Effector memory CD8-positive, alpha-beta T cell (primary cell): Measurements from ENCODE around the gene DYNC1I2.
"Not testable (repeated sequence)": the region's sequence is repeated elsewhere in the genome, so short reads cannot be mapped to it uniquely, and the experiment has no call there.

Source experiments
- ATAC-seq: fragments of 150-1000 bp; cut with Tn5 transposase; replicated peaks from 2 replicates; pipeline ENCODE4 v1.10.0; 2021; ENCODE audit warnings: mild to moderate bottlenecking, moderate library complexity
- DNase-seq, 3 experiments: peaks; one replicate each; pipeline ENCODE4 v3.0.0; 2021
- H3K27ac Mint-ChIP-seq, 2 donors: one replicate each; pipeline ENCODE4 v1.8.0; 2022; ENCODE audit warnings: mild to moderate bottlenecking in 2 of 2, mixed read lengths in 2 of 2, moderate library complexity in 2 of 2
- H3K27me3 Mint-ChIP-seq, 2 donors: one replicate each; pipeline ENCODE4 v1.8.0; 2022; ENCODE audit warnings: mixed read lengths in 2 of 2
- H3K36me3 Mint-ChIP-seq: one replicate; pipeline ENCODE4 v1.8.0; 2022; ENCODE audit warnings: mild to moderate bottlenecking, moderate library complexity, mixed read lengths; ENCODE audit not compliant: insufficient read depth
- H3K4me1 Mint-ChIP-seq, 2 donors: one replicate each; pipeline ENCODE4 v1.8.0; 2022; ENCODE audit warnings: low read depth in 2 of 2, mixed read lengths in 2 of 2
- H3K4me3 Mint-ChIP-seq, 2 donors: one replicate each; pipeline ENCODE4 v1.8.0; 2022; ENCODE audit warnings: mild to moderate bottlenecking in 2 of 2, mixed read lengths in 2 of 2, moderate library complexity in 2 of 2
- H3K9me3 Mint-ChIP-seq, 2 donors: one replicate each; pipeline ENCODE4 v1.8.0; 2022; ENCODE audit warnings: mixed read lengths in 2 of 2

DYNC1I2 gene

DNA sequence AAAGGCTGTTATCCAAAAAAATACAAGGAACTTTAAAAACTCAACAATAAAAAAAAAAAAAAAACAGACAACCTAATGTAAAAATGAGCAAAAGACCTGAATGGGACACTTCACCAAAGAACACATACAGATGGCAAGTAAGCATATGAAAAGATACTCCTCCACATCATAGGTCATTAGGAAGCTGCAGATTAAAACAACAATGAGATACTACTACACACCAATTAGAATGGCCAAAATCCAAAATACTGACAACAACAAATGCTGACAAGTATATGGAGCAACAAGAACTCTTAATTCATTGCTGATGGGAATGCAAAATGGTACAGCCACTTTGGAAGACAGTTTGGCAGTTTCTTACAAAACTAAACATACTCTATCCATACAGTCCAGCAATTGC is 84.2 kb downstream of the DYNC1I2 start:
- DNase-seq: no peak
- Mint-ChIP-seq H3K36me3 (peaks cover 4% of the 10 kb centered on the region), H3K9me3 (peaks cover 2 to 16% of the 10 kb centered on the region in 2 donors), H3K27ac (peak overlapping the region in 1 of 2 donors; percentile 10), H3K27me3 (no peaks in the 10 kb centered on the region), H3K4me3 (no peak overlapping the region), H3K4me1 (no peaks in the 10 kb centered on the region)
- ATAC-seq: no peak

DNA sequence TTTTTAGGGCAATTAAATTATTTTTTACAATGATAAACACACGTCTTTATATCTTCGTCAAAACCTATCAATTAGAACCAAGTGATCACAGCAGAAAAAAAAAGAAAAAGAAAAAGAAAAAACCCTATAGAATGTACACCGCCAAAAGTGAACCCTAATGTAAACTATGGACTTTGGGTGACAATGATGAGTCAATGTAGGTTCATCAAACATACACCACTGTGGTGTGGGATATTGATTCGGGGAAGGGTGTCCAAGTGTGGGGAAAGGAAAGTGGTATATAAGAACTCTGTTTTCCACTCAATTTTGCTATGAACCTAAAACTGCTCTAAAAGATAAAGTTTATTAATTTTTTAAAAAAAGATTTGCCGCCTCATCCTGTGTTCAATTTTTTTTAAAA is 85.1 kb downstream of the DYNC1I2 start:
- DNase-seq (no peak), ATAC-seq (no peak)
- no peaks in the 10 kb centered on the region for H3K27me3 Mint-ChIP-seq
- no peaks in the 10 kb centered on the region for H3K4me1 Mint-ChIP-seq
- peaks cover 4% of the 10 kb centered on the region for H3K36me3 Mint-ChIP-seq
- peaks cover 2 to 16% of the 10 kb centered on the region in 2 donors for H3K9me3 Mint-ChIP-seq
- H3K4me3 Mint-ChIP-seq: no peak overlapping the region
- no peak overlapping the region for H3K27ac Mint-ChIP-seq

DNA sequence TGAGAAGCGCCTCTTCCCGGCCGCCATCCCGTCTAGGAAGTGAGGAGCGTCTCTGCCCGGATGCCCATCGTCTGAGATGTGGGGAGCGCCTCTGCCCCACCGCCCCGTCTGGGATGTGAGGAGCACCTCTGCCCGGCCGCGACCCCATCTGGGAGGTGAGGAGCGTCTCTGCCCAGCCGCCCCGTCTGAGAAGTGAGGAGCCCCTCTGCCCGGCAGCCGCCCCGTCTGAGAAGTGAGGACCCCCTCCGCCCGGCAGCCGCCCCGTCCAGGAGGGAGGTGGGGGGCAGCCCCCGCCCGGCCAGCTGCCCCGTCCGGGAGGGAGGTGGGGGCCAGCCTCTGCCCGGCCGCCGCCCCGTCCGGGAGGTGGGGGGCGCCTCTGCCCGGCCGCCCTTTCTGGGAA is 87.3 kb downstream of the DYNC1I2 start:
- not testable (repeated sequence) for ATAC-seq, DNase-seq, H3K36me3 Mint-ChIP-seq, H3K4me1 Mint-ChIP-seq, H3K27ac Mint-ChIP-seq, H3K4me3 Mint-ChIP-seq, H3K27me3 Mint-ChIP-seq
- H3K9me3 Mint-ChIP-seq: peaks cover 2 to 23% of the 10 kb centered on the region in 2 donors

DNA sequence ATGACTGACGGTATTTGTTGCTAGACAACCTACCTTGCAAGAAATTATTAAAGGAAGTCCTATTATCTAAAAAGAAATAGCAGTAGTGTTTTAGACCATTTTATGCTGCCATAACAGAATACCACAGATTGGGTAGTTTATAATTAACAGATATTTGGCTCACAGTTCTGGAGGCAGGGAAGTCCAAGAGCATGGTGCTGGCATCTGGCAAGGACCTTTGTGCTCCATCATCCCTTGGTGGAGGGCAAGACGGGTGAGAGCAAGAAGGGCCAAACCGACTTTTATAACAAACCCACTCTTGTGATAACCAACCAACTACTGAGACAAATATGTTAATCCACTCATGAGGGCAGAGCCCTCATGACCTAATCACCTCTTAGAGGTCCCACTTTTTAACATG is 91.2 kb downstream of the DYNC1I2 start:
- Mint-ChIP-seq H3K27me3 (no peaks in the 10 kb centered on the region), H3K27ac (no peak overlapping the region)

DNA sequence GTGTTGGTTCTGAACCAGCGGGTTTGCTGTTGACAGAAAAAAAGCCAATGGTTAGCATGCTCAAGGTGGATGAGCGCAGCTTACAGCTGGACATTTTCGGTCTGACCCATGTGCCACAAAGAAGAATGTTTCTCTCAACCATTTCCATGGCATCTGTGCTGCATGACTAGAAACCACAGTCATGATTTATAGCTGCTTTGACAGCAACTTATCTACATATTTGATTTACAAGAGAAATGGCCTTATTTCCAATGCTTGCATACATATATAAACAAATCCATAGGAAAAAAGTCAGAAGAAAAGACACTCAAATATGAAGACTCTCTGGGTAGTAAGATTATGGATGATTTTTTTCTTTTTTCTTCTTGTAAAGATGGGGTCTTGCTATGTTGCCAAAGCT is 98.2 kb downstream of the DYNC1I2 start:
- no peak overlapping the region for H3K27ac Mint-ChIP-seq
- H3K36me3 Mint-ChIP-seq: peaks cover 40% of the 10 kb centered on the region
- H3K27me3 Mint-ChIP-seq: no peaks in the 10 kb centered on the region

More for the DNA sequence above, 91.2 kb downstream of the DYNC1I2 start:
- Mint-ChIP-seq H3K36me3 (peaks cover 4% of the 10 kb centered on the region), H3K4me3 (no peak overlapping the region), H3K9me3 (peaks cover 0 to 15% of the 10 kb centered on the region in 2 donors), H3K4me1 (no peaks in the 10 kb centered on the region)
- DNase-seq: no peak
- ATAC-seq: no peak

DNA sequence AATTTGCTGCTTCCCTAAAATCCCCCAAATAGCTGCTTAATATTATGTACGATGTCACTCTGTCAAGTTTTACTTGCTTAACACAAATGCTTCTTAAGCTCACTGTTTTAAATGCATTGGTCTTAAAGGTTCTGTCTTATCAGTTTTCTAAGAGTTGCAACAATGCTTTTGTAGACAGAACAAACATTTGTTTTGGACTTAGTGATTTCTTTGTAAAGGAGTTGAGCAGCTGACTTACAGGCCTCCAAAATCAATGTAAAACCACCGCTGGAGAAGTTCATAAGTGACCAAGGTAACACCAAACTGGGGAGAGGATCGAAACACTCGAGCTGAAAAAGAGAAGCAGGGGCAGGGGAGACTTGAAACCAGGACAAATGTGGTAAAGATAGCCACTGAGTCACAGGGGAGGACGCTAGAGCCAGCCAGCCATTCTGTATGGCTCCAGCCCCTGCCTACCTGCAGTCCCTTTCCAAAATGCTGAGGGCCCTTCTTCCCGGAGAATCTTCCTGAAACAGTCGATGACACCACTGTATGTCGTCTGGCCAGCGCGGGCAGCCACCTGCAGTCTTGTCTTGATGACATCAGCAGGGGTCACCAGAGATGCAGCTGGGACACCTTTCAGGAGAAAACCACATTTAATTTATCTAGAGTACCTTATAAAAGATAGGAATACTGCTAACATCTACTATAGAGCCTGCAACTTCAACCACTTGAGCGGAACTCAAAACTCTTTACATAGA is 100.2 kb downstream of the DYNC1I2 start:
- ATAC-seq (no peak), DNase-seq (no peak)
- H3K27ac Mint-ChIP-seq: no peak overlapping the region
- H3K36me3 Mint-ChIP-seq: peaks cover 50% of the 10 kb centered on the region
- H3K9me3 Mint-ChIP-seq: no peaks in the 10 kb centered on the region
- no peak overlapping the region for H3K4me3 Mint-ChIP-seq
- no peaks in the 10 kb centered on the region for H3K4me1 Mint-ChIP-seq
- no peaks in the 10 kb centered on the region for H3K27me3 Mint-ChIP-seq

More for the DNA sequence above, 98.2 kb downstream of the DYNC1I2 start:
- ATAC-seq (no peak), DNase-seq (no peak)
- no peaks in the 10 kb centered on the region for H3K4me1 Mint-ChIP-seq
- no peaks in the 10 kb centered on the region for H3K9me3 Mint-ChIP-seq
- H3K4me3 Mint-ChIP-seq: no peak overlapping the region

DNA sequence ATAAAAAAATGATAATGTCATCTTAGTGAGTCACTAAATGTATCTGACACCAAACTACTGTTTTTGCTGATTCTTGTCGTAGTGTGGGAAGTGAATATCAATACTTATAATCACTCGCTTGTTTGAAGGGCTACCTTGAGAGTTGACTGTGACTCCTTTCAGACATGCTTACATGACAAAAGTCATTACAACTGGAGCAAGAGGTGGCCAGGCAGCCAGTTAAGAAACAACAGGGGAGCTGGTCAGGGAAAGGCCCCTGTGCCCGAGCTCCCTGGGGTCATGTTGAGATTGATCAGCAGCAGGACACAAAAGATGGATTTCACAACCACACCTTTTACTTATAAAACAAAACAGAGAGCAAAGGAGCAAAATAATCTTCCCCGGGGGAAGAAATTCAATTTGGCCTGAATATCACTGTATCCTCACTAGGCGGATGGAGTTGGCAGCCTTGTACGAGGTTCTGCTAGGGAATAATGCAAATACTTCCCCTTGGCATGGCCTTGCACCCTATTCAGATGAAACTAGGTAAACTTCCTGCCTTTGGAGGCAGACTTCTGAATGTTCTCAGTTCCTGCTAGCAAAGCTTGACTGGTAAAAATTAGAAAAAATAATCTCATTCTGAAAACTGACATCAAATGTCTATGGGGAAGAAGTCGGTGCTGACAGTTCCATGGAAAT is 101.2 kb downstream of the DYNC1I2 start:
- H3K27ac Mint-ChIP-seq: no peak overlapping the region
- no peaks in the 10 kb centered on the region for H3K27me3 Mint-ChIP-seq
- no peaks in the 10 kb centered on the region for H3K4me1 Mint-ChIP-seq
- peaks cover 55% of the 10 kb centered on the region for H3K36me3 Mint-ChIP-seq
- H3K4me3 Mint-ChIP-seq: no peak overlapping the region
- H3K9me3 Mint-ChIP-seq: no peaks in the 10 kb centered on the region
- DNase-seq: no peak
- no peak for ATAC-seq

DNA sequence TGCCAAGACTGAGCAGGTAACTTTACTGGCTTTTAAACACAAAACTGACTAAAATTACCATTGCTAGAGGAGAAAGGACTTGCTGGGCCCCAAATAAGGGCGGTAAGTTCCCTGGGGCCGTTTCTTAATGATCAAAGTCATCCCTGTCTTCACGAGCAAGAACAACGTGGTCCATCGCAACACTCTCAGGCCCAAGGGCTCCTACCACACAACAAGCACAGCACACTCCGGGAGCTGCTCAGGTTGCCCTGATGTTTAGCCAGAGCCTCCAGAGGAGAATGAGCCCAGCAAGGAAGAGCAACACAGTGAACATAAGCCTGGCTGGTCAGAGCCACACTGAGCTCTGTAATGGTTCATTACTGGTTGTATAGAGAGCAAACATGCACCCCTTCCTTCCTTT is 102.7 kb downstream of the DYNC1I2 start:
- Mint-ChIP-seq H3K27ac (no peak overlapping the region), H3K36me3 (peaks cover 48% of the 10 kb centered on the region), H3K4me1 (no peaks in the 10 kb centered on the region), H3K9me3 (no peaks in the 10 kb centered on the region), H3K4me3 (no peak overlapping the region), H3K27me3 (no peaks in the 10 kb centered on the region)
- DNase-seq (no peak), ATAC-seq (no peak)

DNA sequence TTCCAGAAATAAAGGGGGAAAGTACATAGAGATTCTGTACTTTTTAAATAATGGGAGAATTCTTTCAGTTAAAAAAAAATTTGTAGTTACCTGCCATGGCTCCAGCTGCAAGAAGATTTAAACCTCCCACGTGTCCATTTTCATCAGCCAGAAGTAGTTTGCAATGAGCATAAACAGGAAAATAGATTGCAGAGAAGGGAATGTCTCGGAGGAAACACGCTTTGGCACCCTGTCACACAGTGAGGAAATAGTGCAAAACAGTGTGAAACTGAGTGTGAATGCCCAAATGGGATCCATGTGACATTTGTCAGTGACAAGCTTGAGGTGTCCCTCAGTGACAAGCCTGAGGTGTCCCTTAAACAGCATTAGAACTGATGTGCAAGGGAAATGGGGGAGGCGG is 104.1 kb downstream of the DYNC1I2 start:
- H3K27me3 Mint-ChIP-seq: no peaks in the 10 kb centered on the region
- no peaks in the 10 kb centered on the region for H3K9me3 Mint-ChIP-seq
- peaks cover 34% of the 10 kb centered on the region for H3K36me3 Mint-ChIP-seq
- no peak for DNase-seq
- ATAC-seq: no peak
- peak overlapping the region in 1 of 2 donors; percentile 50 for H3K27ac Mint-ChIP-seq
- H3K4me3 Mint-ChIP-seq: no peak overlapping the region
- H3K4me1 Mint-ChIP-seq: no peaks in the 10 kb centered on the region

DNA sequence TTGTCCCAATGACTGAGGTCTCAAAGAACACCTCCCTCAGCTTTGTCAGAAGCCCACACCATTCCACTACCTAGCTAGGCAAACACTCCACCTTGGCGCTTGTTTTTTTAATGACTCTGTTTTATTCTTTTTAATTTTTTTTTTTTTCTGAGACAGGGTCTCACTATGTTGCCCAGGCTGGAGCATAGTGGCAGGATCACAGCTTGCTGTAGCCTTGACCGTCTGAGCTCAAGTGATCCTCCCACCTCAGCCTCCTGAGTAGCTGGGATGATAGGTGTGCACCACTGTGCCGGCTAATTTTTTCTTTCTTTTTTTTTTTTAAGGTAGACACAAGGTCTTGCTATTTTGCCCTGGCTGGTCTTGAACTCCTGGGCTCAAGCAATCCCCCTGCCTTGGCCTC is 104.9 kb downstream of the DYNC1I2 start:
- Mint-ChIP-seq H3K4me1 (no peaks in the 10 kb centered on the region), H3K27me3 (no peaks in the 10 kb centered on the region), H3K4me3 (no peak overlapping the region), H3K9me3 (no peaks in the 10 kb centered on the region), H3K36me3 (peaks cover 26% of the 10 kb centered on the region), H3K27ac (no peak overlapping the region)
- DNase-seq: no peak
- ATAC-seq: no peak

DNA sequence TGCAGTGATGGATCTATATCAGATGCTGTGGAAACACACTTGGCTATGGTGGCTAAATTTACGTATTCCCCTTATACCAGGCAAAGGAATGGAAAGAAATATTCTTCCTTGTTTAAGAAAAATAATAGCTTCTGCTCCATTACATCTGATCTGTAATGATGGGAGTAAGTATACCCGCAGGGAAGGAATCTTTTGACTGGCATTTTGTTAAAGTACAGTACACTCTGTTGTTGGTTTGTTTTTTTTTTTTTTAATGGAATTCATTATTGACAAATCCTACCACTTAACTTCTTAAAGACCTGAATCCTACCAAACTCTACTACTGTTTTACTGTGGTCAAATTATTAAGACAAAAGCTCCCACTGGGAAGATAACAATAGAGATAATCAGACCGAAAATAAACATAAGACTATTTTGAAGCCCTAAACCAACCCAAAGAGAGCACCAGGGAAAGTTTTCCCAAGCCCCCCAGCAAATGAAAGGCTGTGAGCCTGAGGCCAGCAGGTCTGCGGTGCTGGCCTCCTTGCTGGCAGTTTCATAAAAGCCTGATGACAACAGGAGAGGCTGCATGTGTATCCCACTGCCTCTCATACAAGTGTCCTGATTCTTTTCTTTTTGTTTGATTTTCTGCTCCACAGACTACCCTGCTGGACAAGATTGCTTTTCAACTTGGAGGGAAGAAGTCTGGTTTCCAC is 105.8 kb downstream of the DYNC1I2 start:
- H3K36me3 Mint-ChIP-seq: peaks cover 18% of the 10 kb centered on the region

DNA sequence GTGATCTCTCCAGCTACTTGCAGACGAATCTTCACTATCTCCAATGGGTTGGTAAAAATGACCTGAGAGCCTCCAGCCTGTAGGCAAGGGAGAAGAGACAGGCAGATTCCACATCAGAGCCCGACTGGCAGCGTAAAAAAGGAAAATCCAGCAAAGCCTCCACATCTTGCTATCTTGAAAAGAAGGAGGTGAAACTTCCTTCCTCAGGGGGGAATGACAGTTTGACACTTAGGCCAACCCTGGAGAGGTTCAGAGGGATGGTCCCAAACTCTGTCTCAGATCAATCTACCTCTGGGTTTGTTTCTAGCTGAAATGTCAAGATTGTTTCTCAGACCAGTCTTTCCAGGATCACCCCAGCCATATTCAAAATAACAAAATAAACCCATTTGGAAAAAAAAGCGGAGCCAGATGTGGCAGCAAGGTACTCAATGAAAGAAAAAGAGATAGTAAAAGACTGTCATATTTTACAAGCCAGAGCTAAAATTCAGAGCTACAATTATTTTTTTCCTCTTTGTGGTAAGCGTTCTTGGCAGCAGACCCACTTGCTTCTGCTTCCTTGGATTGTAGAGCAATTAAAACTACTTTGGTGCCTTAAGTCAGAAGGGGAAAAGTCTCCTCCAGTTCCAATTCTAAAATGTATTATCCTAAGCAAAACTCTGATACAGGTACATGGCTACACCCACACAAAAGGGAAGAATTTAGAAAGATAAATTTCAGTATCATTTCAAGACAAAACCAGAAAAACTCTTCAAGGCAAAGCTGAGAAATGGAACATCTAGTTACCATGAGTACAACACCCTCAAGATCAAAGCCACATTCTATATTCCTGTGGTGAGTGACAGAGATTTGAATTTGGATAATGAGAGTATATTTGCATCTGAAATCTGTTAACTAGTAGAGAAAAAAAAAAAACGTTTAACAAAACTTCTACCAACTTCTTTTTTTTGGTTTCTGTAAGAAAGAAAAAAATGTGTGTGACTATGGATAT is 106.7 kb downstream of the DYNC1I2 start:
- ATAC-seq (no peak), DNase-seq (no peak)
- H3K4me1 Mint-ChIP-seq: no peaks in the 10 kb centered on the region
- H3K4me3 Mint-ChIP-seq: no peak overlapping the region
- no peaks in the 10 kb centered on the region for H3K27me3 Mint-ChIP-seq
- H3K27ac Mint-ChIP-seq: peak overlapping the region in 1 of 2 donors; percentile 23
- H3K9me3 Mint-ChIP-seq: no peaks in the 10 kb centered on the region
- H3K36me3 Mint-ChIP-seq: peaks cover 18% of the 10 kb centered on the region

More for the DNA sequence above, 105.8 kb downstream of the DYNC1I2 start:
- H3K27ac Mint-ChIP-seq: peak overlapping the region in 1 of 2 donors; percentile 23
- no peak for DNase-seq
- H3K27me3 Mint-ChIP-seq: no peaks in the 10 kb centered on the region
- no peaks in the 10 kb centered on the region for H3K4me1 Mint-ChIP-seq
- no peaks in the 10 kb centered on the region for H3K9me3 Mint-ChIP-seq
- no peak for ATAC-seq
- H3K4me3 Mint-ChIP-seq: no peak overlapping the region

DNA sequence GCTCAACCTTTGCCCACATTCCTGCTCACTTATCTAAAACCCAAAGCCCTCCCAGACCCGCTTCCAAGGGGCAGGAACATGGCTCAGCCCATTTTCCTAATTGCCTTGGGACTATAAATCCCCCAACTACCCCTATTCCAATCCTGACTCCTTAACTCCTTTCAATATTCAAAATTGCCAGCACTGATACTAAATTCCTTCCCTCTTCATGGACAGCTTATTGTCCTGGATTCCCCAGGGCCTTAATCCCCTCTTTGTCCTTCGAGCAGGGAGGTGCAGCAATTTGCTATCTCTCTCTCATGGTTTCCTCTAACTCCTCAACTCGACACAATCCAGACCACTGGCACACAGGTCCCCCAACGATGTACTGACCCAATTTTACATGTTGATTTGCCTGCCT is 107.6 kb downstream of the DYNC1I2 start:
- DNase-seq: no peak
- Mint-ChIP-seq H3K27ac (peak overlapping the region in 1 of 2 donors; percentile 1), H3K36me3 (peaks cover 18% of the 10 kb centered on the region), H3K4me1 (no peaks in the 10 kb centered on the region), H3K4me3 (no peak overlapping the region), H3K9me3 (no peaks in the 10 kb centered on the region), H3K27me3 (no peaks in the 10 kb centered on the region)
- ATAC-seq: no peak
